Heart left ventricle (tissue), 16 donors: ENCODE data around the gene YTHDC1. TPM values are rescaled to one million over a fixed set of nuclear protein-coding genes. Genes with fewer than 3 reads are reported as not detected.
"Not testable (repeated sequence)": the region's sequence is repeated elsewhere in the genome, so short reads cannot be mapped to it uniquely, and the experiment has no call there.

Source experiments
- ATAC-seq, 4 donors: fragments of 200-7000 bp; cut with Tn5 transposase; one replicate each; pipeline ENCODE4 v1.9.1; 2020 to 2022; ENCODE audit warnings: moderate library complexity in 4 of 4, mild to moderate bottlenecking in 3 of 4, moderate number of reproducible peaks in 1 of 4
- DNase-seq, 5 donors: peaks; one replicate each; pipeline ENCODE4 v3.0.0-alpha.2; 2020
- H3K27ac ChIP-seq, 12 donors: fragments of 200-600 bp; sonication (generic) in 4 of 12; one replicate each; pipeline versions ENCODE4 v1.5.0 to v1.8.0; 2016 to 2022; ENCODE audit warnings: mild to moderate bottlenecking in 2 of 12
- H3K27me3 ChIP-seq, 9 donors: fragments of 200-600 bp; sonication (generic) in 2 of 9; one replicate each; pipeline versions ENCODE4 v1.5.1 to v1.8.0; 2016 to 2022; ENCODE audit warnings: mild to moderate bottlenecking in 3 of 9
- H3K36me3 ChIP-seq, 9 donors: fragments of 200-600 bp; sonication (generic) in 2 of 9; one replicate each; pipeline versions ENCODE4 v1.5.0 to v1.8.0; 2018 to 2022; ENCODE audit warnings: mild to moderate bottlenecking in 2 of 9
- H3K4me1 ChIP-seq, 12 donors: fragments of 200-600 bp; sonication (generic) in 4 of 12; one replicate each; pipeline versions ENCODE4 v1.5.0 to v1.8.0; 2016 to 2022; ENCODE audit warnings: mild to moderate bottlenecking in 3 of 12
- H3K4me3 ChIP-seq, 12 donors: fragments of 200-600 bp; sonication (generic) in 4 of 12; one replicate each; pipeline versions ENCODE4 v1.5.0 to v1.8.0; 2017 to 2022; ENCODE audit warnings: mild to moderate bottlenecking in 9 of 12, moderate library complexity in 4 of 12
- H3K9me3 ChIP-seq, 12 donors: fragments of 200-600 bp; sonication (generic) in 4 of 12; one replicate each; pipeline versions ENCODE4 v1.5.0 to v1.8.0; 2016 to 2022; ENCODE audit warnings: mild to moderate bottlenecking in 1 of 12
- POLR2A ChIP-seq, 2 donors: fragments of 450-650 bp; IDR thresholded peaks; one replicate each; pipeline ENCODE4 v1.6.1; 2017; ENCODE audit warnings: antibody characterized with exemption in 2 of 2, mild to moderate bottlenecking in 2 of 2, moderate library complexity in 2 of 2
- WGBS, 4 donors: extraction: QIAGEN DNeasy Blood & Tissue Kit in 2 of 4; methylation state at CpG; one replicate each; pipeline versions ENCODE4 v1.1.5 to v1.1.7; 2013 to 2018; 5-methylcytosine and 5-hydroxymethylcytosine counted together
- intact Hi-C, 10 donors: fragments of 100-400 bp; cut with DNase I; formaldehyde crosslinking; loops; one replicate each; pipeline versions ENCODE4 v1.11.1 to v1.14.2; 2022
- polyA plus RNA-seq, 2 donors: library from polyadenylated mRNA; stranded (reverse); fragments of 200-250 nt; gene quantifications; one replicate each; pipeline ENCODE4 v1.2.3, GENCODE V29; 2013
- total RNA-seq, 9 donors: library from RNA; depleted of rRNA in 2 of 9; stranded (reverse); fragments of >200 nt in 2 of 9; fragmentation: NEBNext Ultra II Directional in 3 of 9; extraction: Animal tissue kit (Norgen Biotek cat#: 25700) in 3 of 9; gene quantifications; one replicate each; pipeline versions ENCODE4 v1.1.0 to v1.2.4, GENCODE V29; 2016 to 2023
- TF ChIP-seq, protein P1 (sequence below), 12 donors: fragments of 200-600 bp; sonication (generic) in 4 of 12; IDR thresholded peaks; one replicate each; pipeline versions ENCODE4 v1.5.0 to v1.8.0; 2018 to 2022; ENCODE audit warnings: antibody characterized with exemption in 12 of 12, mild to moderate bottlenecking in 5 of 12
- donor health status: ischemic (EF 13 %, LVEDD 7.1; RV severe dilation, severe dysfunction).
- donor health status: healthy with polysubstance abuse.
- donor health status: DM: no; HTN: yes; CAD: no.
- donor health status: DM: no; HTN: no; CAD: no.
- donor health status: ischemic (EF 25% LVEDD 6.9; RV normal size, moderate dysfunction).
- donor health status: ischemic (EF 25% LVEDD 5.7; RV mildly dilated, moderate dysfunction).
- donor health status: healthy.
- donor health status: DM: yes; HTN: yes; CAD: no.
- donor health status: ischemic (EF 35%, LVEDD 5.7; RV mildly dilated, moderate dysfunction).
- donor health status: nonischemic (EF 11% LVEDD 7.7; RV severe dilation, severe dysfunction).
- donor health status: DM: yes; HTN: yes; CAD: no.
- donor health status: PGD.
- donor health status: ischemic (EF 29% LVEDD 5.4; RV normal size, mild dysfunction).
- donor health status: nonischemic (EF 23%, LVEDD 6.1; RV moderate dilation, normal function).

YTHDC1 gene
- total and polyA plus RNA-seq, 11 donors, result 27.0 to 60.8 (median 42.1) TPM

DNA sequence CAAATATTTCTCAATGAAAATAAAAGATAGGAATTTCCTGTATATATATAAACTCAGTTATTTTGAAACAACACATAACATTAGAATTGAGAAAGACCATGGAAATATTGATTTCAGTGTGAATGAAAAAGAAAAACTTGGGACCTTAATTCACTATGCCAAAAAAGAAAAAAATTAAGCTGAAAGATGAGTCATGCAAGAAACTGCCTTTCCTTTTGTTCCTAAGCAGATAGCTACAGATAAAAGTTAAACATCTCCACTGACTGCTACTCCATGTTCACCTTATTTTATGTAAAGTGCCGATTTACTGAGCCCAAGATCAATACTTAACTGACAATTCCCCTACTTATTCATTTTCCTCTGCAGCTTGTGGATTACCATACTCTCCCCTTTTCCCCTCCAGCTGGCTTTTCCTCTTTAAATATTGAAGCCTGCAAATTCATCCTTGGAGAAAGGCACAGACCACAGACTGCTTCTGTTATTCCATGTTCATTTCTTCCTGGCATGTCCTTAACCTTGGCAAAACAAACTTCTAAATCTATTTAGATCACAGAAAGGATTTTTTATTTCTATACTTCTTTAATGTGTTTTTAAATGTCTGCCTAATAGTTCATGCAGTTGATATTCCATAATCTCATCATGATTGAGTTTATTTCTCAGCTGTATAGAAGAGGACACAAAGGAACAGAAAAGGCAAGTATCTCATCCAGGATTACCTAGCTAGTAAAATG lies 40.5 kb upstream of the YTHDC1 start:
- TF ChIP-seq POLR2A (IDR thresholded peaks at IDR 0.05), result no peak
- TF ChIP-seq, protein P1, sequence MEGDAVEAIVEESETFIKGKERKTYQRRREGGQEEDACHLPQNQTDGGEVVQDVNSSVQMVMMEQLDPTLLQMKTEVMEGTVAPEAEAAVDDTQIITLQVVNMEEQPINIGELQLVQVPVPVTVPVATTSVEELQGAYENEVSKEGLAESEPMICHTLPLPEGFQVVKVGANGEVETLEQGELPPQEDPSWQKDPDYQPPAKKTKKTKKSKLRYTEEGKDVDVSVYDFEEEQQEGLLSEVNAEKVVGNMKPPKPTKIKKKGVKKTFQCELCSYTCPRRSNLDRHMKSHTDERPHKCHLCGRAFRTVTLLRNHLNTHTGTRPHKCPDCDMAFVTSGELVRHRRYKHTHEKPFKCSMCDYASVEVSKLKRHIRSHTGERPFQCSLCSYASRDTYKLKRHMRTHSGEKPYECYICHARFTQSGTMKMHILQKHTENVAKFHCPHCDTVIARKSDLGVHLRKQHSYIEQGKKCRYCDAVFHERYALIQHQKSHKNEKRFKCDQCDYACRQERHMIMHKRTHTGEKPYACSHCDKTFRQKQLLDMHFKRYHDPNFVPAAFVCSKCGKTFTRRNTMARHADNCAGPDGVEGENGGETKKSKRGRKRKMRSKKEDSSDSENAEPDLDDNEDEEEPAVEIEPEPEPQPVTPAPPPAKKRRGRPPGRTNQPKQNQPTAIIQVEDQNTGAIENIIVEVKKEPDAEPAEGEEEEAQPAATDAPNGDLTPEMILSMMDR (IDR thresholded peaks at IDR 0.05), result no peak
- H3K27ac ChIP-seq, result no peak overlapping the region
- H3K4me3 ChIP-seq, result no peak overlapping the region
- 63 to 84% (median 69%) methylated on average over 1 of the region's 1 CpG for WGBS, 4 donors
- DNase-seq, result no peak
- intact Hi-C loops, result no loop called here
- no peak for ATAC-seq
- peaks cover 0 to 11% (median 0%) of the 10 kb centered on the region in 9 donors for H3K27me3 ChIP-seq
- H3K4me1 ChIP-seq, result no peaks in the 10 kb centered on the region
- H3K36me3 ChIP-seq, result no peaks in the 10 kb centered on the region
- no peaks in the 10 kb centered on the region for H3K9me3 ChIP-seq

DNA sequence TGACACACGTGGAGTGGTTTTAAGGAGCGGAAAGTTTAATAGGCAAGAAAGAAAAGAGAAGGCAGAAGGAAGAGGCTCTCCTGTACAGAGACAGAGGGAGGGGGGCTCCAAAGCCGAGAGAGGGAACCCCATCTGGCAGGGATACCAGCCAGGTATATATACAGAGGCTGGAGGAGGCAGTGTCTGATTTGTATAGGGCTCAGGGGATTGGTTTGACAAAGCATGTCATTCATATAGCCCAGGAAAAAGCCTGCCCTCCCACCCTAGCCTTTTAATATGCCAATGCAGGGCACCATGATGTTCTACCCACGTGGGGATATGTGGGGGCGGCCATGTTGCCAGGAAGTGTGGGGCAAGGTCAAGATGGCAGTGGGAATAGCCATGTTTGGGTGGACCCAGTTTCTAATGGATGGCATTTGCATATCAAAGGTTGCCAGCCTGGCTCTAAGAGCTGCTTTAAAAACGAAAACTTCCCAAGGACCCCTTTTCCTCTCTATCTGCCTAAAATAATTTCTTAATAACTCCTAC lies 39.6 kb upstream of the YTHDC1 start:
- 64 to 71% (median 69%) methylated on average over 6 of the region's 6 CpGs for WGBS, 4 donors
- H3K27me3 ChIP-seq, result peaks cover 0 to 18% (median 0%) of the 10 kb centered on the region in 9 donors
- H3K9me3 ChIP-seq, H3K27ac ChIP-seq, H3K4me3 ChIP-seq, H3K36me3 ChIP-seq, intact Hi-C loops, H3K4me1 ChIP-seq, ATAC-seq, DNase-seq: not testable (repeated sequence)

DNA sequence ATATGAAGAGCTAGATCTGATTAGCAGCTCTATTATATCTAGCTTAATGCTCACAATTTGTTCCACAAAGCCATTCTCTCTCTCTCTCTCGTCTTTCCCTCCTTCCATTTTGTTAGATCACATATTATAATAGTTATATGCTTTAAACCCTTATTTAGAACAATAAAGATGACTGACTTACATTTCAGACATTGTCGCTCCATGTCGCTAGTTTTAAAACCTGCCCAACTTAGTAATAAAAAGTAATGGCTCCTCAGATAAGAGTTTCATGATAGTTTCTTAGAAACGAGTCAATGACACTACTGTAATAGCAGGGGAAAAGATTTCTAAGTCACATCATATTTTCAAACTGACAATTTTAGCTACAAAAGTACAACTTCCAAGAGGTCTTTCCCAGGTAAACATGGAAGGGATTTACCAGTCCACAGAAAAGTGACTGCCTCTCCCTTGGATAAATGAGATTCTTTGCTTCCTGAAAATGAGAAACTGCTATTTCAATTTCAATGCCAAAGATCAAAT lies 38.5 kb upstream of the YTHDC1 start:
- 63 to 88% (median 69%) methylated on average over 4 of the region's 4 CpGs for WGBS, 4 donors
- no peak overlapping the region for H3K27ac ChIP-seq

DNA sequence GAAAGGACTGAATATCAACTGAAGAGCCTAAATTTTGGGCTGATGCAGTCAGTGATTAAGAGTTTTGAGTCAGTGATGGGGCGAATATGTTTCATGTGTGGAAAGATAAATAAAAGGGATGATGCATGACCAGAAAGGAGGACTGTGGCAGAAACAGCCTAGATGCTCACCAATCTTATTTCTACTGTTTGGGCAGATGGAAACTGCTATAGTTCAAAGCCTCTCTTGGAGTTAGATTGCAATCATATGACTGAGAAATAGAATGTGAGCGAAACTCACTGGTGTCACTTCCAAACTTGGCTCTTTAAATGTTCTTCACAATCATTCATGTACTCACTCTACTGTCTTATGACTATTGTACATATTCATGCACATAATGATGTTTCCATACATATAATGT lies 35.4 kb upstream of the YTHDC1 start:
- no peak overlapping the region for H3K27ac ChIP-seq
- no peak for ATAC-seq
- 85 to 90% (median 87%) methylated on average over 2 of the region's 2 CpGs for WGBS, 4 donors

More for the DNA sequence above, 38.5 kb upstream of the YTHDC1 start:
- Histone ChIP-seq H3K4me1 (no peaks in the 10 kb centered on the region), H3K36me3 (no peaks in the 10 kb centered on the region), H3K4me3 (no peak overlapping the region), H3K27me3 (peaks cover 0 to 19% (median 3%) of the 10 kb centered on the region in 9 donors), H3K9me3 (no peaks in the 10 kb centered on the region)
- ATAC-seq (no peak), DNase-seq (no peak)
- TF ChIP-seq, protein P1 (IDR thresholded peaks at IDR 0.05), result no peak
- no peak for TF ChIP-seq POLR2A (IDR thresholded peaks at IDR 0.05)
- intact Hi-C loops, result no loop called here

More for the DNA sequence above, 35.4 kb upstream of the YTHDC1 start:
- Histone ChIP-seq H3K9me3 (no peaks in the 10 kb centered on the region), H3K4me3 (no peak overlapping the region), H3K36me3 (no peaks in the 10 kb centered on the region), H3K4me1 (no peaks in the 10 kb centered on the region), H3K27me3 (peaks cover 0 to 37% (median 3%) of the 10 kb centered on the region in 9 donors)
- intact Hi-C loops, result no loop called here
- TF ChIP-seq, protein P1 (IDR thresholded peaks at IDR 0.05), result no peak
- no peak for TF ChIP-seq POLR2A (IDR thresholded peaks at IDR 0.05)
- no peak for DNase-seq
